MCF 10A (cell line): ENCODE data around the gene MDFIC2. TPM values are rescaled to one million over a fixed set of nuclear protein-coding genes. Genes with fewer than 3 reads are reported as not detected.

Source experiments
- BruUV-seq: library from RNA; stranded (reverse); fragments of 400-500 nt; replicated peaks from 2 replicates; lab custom pipeline; 2021; lab: Mats Ljungman, UMichigan
- CTCF ChIA-PET: fragments of 300-600 bp; sonication (Branson Sonifier 250); formaldehyde crosslinking; extraction: SDS; loops from one replicate; lab custom pipeline; 2021; ENCODE audit warnings: antibody characterized with exemption, inconsistent platforms; lab: Yijun Ruan, JAX
- POLR2A ChIA-PET: fragments of 300-600, 350-650 bp; sonication (Branson Sonifier 250); formaldehyde crosslinking; extraction: SDS; loops from one replicate; lab custom pipeline; 2020; ENCODE audit warnings: antibody characterized with exemption, inconsistent platforms; lab: Yijun Ruan, JAX
- DNase-seq: peaks from one replicate; pipeline ENCODE4 v3.0.0-alpha.2; 2018; ENCODE audit not compliant: unreplicated experiment
- H3K27ac Mint-ChIP-seq: one replicate; pipeline ENCODE4 v1.8.0; 2022; ENCODE audit warnings: mild to moderate bottlenecking, low read depth, mixed read lengths; ENCODE audit not compliant: unreplicated experiment
- H3K27me3 Mint-ChIP-seq: one replicate; pipeline ENCODE4 v1.8.0; 2022; ENCODE audit warnings: mixed read lengths; ENCODE audit not compliant: insufficient read depth, unreplicated experiment
- H3K36me3 Mint-ChIP-seq: one replicate; pipeline ENCODE4 v1.8.0; 2022; ENCODE audit warnings: mild to moderate bottlenecking, moderate library complexity, mixed read lengths; ENCODE audit not compliant: insufficient read depth, unreplicated experiment
- H3K4me1 Mint-ChIP-seq: one replicate; pipeline ENCODE4 v1.8.0; 2022; ENCODE audit warnings: mixed read lengths; ENCODE audit not compliant: insufficient read depth, unreplicated experiment
- H3K4me3 Mint-ChIP-seq: one replicate; pipeline ENCODE4 v1.8.0; 2022; ENCODE audit warnings: mild to moderate bottlenecking, moderate library complexity, mixed read lengths; ENCODE audit not compliant: unreplicated experiment
- H3K9me3 Mint-ChIP-seq: one replicate; pipeline ENCODE4 v1.8.0; 2022; ENCODE audit warnings: mixed read lengths; ENCODE audit not compliant: unreplicated experiment
- CTCF ChIP-seq: fragments of 200-600 bp; IDR thresholded peaks from one replicate; pipeline ENCODE4 v1.8.0; 2022; ENCODE audit warnings: antibody characterized with exemption, mild to moderate bottlenecking; ENCODE audit not compliant: unreplicated experiment
- intact Hi-C: fragments of 100-400 bp; cut with micrococcal nuclease; formaldehyde crosslinking; loops from 2 replicates; pipeline ENCODE4 v1.14.1; 2022
- total RNA-seq: library from RNA; stranded (reverse); gene quantifications from 2 replicates; pipeline ENCODE4 v1.2.3, GENCODE V29; 2022

Gene MDFIC2
- total RNA-seq, 1 experiment from 2014 or later, result not detected

GRCh38 chr3:70245746-70246525, 66.5 kb downstream of the MDFIC2 start:
- no peak overlapping the region for H3K4me3 Mint-ChIP-seq
- intact Hi-C loops, result no loop called here
- no peaks in the 10 kb centered on the region for H3K36me3 Mint-ChIP-seq
- H3K9me3 Mint-ChIP-seq, result no peaks in the 10 kb centered on the region
- POLR2A ChIA-PET, result no interaction called here
- peaks cover 87% of the 10 kb centered on the region for H3K27me3 Mint-ChIP-seq
- no peak for DNase-seq
- BruUV-seq, result no TSS peak
- CTCF ChIA-PET, result no interaction called here
- H3K4me1 Mint-ChIP-seq, result no peaks in the 10 kb centered on the region
- H3K27ac Mint-ChIP-seq, result no peak overlapping the region
- no peak for TF ChIP-seq CTCF

DNA sequence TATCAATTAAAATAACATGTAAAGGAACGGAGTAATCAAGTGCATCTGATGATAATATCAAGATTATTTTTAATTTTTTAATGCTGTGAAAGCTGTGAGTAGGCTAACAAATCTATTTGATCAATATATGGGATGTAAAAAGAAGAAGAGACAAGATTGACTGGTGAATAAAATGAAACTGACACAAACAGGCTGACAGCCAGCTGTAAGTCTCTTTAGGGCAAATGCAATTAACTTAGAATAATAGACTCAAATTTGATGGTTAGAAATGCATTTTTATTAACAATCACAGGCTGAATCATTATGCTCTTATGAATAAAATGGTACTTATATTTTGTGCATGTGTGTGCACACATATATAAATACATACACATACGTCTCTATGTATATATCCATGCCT, 68.0 kb downstream of the MDFIC2 start:
- Mint-ChIP-seq H3K27ac (no peak overlapping the region), H3K27me3 (peaks cover 78% of the 10 kb centered on the region), H3K36me3 (no peaks in the 10 kb centered on the region), H3K4me3 (no peak overlapping the region), H3K9me3 (no peaks in the 10 kb centered on the region), H3K4me1 (no peaks in the 10 kb centered on the region)
- POLR2A ChIA-PET, result no interaction called here
- BruUV-seq, result no TSS peak
- no peak for DNase-seq
- CTCF ChIA-PET, result no interaction called here
- no peak for TF ChIP-seq CTCF
- intact Hi-C loops, result no loop called here

- ChIA-PET CTCF (no interaction called here), POLR2A (no interaction called here)
- no peak overlapping the region for H3K27ac Mint-ChIP-seq
Measured at GRCh38 chr3:70242297-70242882, 70.0 kb downstream of the MDFIC2 start.

More at GRCh38 chr3:70242297-70242882, 70.0 kb downstream of the MDFIC2 start:
- no peaks in the 10 kb centered on the region for H3K9me3 Mint-ChIP-seq
- BruUV-seq, result no TSS peak
- no peak for TF ChIP-seq CTCF
- DNase-seq, result no peak
- H3K27me3 Mint-ChIP-seq, result peaks cover 67% of the 10 kb centered on the region
- H3K4me1 Mint-ChIP-seq, result no peaks in the 10 kb centered on the region
- intact Hi-C loops, result no loop called here
- no peak overlapping the region for H3K4me3 Mint-ChIP-seq
- H3K36me3 Mint-ChIP-seq, result no peaks in the 10 kb centered on the region
